Nephron (organoid): Measurements from ENCODE around the gene UBP1.
"Not testable (repeated sequence)": the region's sequence is repeated elsewhere in the genome, so short reads cannot be mapped to it uniquely, and the experiment has no call there.

Experiments
- H3K27ac Mint-ChIP-seq, 3 experiments: 2 replicates each; pipeline ENCODE4 v1.8.0; 2020; ENCODE audit warnings: mixed read lengths in 3 of 3, mild to moderate bottlenecking in 2 of 3, moderate library complexity in 1 of 3
- H3K27me3 Mint-ChIP-seq: 2 replicates; pipeline ENCODE4 v1.8.0; 2021; ENCODE audit warnings: low read depth, mild to moderate bottlenecking, moderate library complexity, mixed read lengths
- H3K36me3 Mint-ChIP-seq: 2 replicates; pipeline ENCODE4 v1.8.0; 2020; ENCODE audit warnings: low read depth, mixed read lengths
- H3K4me1 Mint-ChIP-seq: 2 replicates; pipeline ENCODE4 v1.8.0; 2020; ENCODE audit warnings: mixed read lengths
- H3K4me3 Mint-ChIP-seq, 3 experiments: 2 replicates each; pipeline ENCODE4 v1.8.0; 2020; ENCODE audit warnings: mild to moderate bottlenecking in 3 of 3, mixed read lengths in 3 of 3, moderate library complexity in 2 of 3
- H3K9me3 Mint-ChIP-seq: 2 replicates; pipeline ENCODE4 v1.8.0; 2020; ENCODE audit warnings: mixed read lengths
- CTCF ChIP-seq, 3 experiments: fragments of 200-600 bp; sonication (generic); IDR thresholded peaks; one replicate each; pipeline ENCODE4 v1.5.0; 2021; ENCODE audit warnings: antibody characterized with exemption in 3 of 3; ENCODE audit not compliant: unreplicated experiment in 3 of 3

The UBP1 gene

GRCh38 chr3:33473813-33474212 lies 33.6 kb upstream of the UBP1 start:
- Mint-ChIP-seq H3K36me3 (peaks cover 4% of the 10 kb centered on the region), H3K4me3 (no peak overlapping the region), H3K27me3 (no peaks in the 10 kb centered on the region), H3K4me1 (no peaks in the 10 kb centered on the region), H3K27ac (no peak overlapping the region), H3K9me3 (peaks cover 4% of the 10 kb centered on the region)
- TF ChIP-seq CTCF (IDR thresholded peaks at IDR 0.05; ENCODE audit: unreplicated experiment in 3 of 3): no peak

DNA sequence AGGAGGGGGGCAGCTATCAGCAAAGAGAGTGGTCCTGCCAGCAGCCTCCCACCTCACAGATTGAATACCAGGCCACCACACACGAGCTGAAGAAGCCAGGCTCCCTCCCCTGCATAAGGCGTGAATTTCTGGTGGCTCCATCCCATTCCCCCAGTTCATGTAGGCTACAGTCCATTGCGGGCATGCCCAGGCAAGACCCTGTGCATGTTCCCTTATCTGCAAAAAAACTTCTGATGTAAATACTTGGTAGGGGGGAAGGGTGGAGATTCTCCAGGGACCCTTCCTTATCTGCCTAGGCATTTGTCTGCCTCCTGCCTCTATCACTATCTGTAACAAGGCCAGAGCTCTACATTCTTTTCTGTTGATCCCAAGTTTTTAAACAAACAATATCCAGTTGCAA lies 27.6 kb upstream of the UBP1 start:
- Mint-ChIP-seq H3K36me3 (peaks cover 7% of the 10 kb centered on the region), H3K9me3 (peaks cover 14% of the 10 kb centered on the region), H3K27ac (no peak overlapping the region), H3K4me1 (no peaks in the 10 kb centered on the region), H3K4me3 (no peak overlapping the region), H3K27me3 (no peaks in the 10 kb centered on the region)
- TF ChIP-seq CTCF (IDR thresholded peaks at IDR 0.05; ENCODE audit: unreplicated experiment in 3 of 3): no peak

DNA sequence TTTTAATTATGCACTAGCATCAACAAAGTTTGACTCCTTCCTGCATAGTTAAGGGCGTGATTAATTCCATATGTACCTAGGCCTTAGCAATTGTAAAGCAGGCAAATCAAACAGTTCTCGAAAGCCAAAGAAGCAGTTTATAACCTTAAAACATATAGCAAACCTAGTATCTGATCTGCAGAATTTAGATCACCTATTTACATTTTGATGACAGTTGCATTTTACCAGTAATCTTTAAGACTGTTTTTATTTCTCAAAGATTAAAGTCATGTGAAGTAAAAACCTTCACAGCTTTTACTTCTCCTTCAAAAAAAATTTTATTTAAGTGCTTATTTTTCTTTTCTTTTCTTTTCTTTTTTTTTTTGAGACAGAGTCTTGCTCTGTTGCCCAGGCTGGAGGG lies 20.9 kb upstream of the UBP1 start:
- no peak overlapping the region for H3K27ac Mint-ChIP-seq
- peaks cover 28% of the 10 kb centered on the region for H3K36me3 Mint-ChIP-seq
- TF ChIP-seq CTCF (IDR thresholded peaks at IDR 0.05; ENCODE audit: unreplicated experiment in 3 of 3): no peak
- peaks cover 43% of the 10 kb centered on the region for H3K9me3 Mint-ChIP-seq
- no peaks in the 10 kb centered on the region for H3K4me1 Mint-ChIP-seq
- no peak overlapping the region for H3K4me3 Mint-ChIP-seq
- no peaks in the 10 kb centered on the region for H3K27me3 Mint-ChIP-seq

DNA sequence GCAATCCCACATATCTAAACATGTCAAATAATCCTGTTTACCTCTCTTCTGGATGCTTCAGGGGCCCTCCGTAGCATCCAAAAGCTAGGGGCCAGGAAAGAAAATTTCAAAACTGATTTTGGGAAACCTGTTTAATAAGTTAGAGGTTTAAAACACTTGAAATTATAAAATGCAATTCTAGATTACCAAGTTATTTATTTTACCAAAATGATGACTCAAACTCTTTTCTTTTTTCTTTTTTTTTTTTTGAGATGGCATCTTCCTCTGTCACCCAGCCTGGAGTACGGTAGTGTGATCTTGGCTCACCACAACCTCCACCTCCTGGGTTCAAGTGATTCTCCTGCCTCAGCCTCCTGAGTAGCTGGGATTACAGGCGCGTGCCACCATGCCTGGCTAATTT lies 19.4 kb upstream of the UBP1 start:
- Mint-ChIP-seq H3K9me3 (peaks cover 44% of the 10 kb centered on the region), H3K36me3 (peaks cover 43% of the 10 kb centered on the region)
- not testable (repeated sequence) for H3K27me3 Mint-ChIP-seq, H3K4me3 Mint-ChIP-seq, H3K27ac Mint-ChIP-seq, H3K4me1 Mint-ChIP-seq

DNA sequence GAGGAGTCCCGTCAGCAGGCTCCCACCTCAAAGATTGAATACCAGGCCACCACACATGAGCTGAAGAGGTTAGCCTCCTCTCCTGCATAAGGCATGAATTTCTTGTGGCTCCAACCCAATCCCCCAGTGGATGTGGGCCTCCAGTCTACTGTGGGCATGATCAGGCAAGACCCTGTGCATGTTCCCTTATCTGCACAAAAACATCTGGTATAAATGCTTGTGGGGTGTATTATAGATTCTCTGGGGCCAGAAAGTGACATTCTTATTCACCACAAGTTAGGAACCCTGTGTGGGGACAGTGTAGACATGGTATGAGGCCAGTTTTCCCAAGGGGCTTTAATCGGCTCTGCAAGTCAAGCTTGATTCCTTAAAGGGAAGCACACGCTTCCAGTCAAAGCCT lies 18.2 kb upstream of the UBP1 start:
- no peak for TF ChIP-seq CTCF (IDR thresholded peaks at IDR 0.05; ENCODE audit: unreplicated experiment in 3 of 3)
- Mint-ChIP-seq H3K9me3 (peaks cover 44% of the 10 kb centered on the region), H3K4me1 (no peaks in the 10 kb centered on the region), H3K27ac (no peak overlapping the region), H3K4me3 (no peak overlapping the region), H3K27me3 (no peaks in the 10 kb centered on the region), H3K36me3 (peaks cover 53% of the 10 kb centered on the region)

GRCh38 chr3:33456756-33457155 lies 16.6 kb upstream of the UBP1 start:
- Mint-ChIP-seq H3K27me3 (no peaks in the 10 kb centered on the region), H3K4me1 (no peaks in the 10 kb centered on the region), H3K9me3 (peaks cover 32% of the 10 kb centered on the region), H3K27ac (no peak overlapping the region), H3K36me3 (peaks cover 68% of the 10 kb centered on the region), H3K4me3 (no peak overlapping the region)
- TF ChIP-seq CTCF (IDR thresholded peaks at IDR 0.05; ENCODE audit: unreplicated experiment in 3 of 3): no peak
